Dedifferentiated amniotic fluid mesenchymal stem cell (primary cell): Measurements from ENCODE around the gene FBL.

ENCODE experiments used
- DNase-seq: peaks from one replicate; pipeline ENCODE4 v3.0.0-alpha.2; 2016; ENCODE audit errors: extremely low spot score

The FBL gene

GRCh38 chr19:39842693-39843435 lies 3.3 kb downstream of the FBL start:
- DNase-seq = no peak

- DNase-seq = no peak
These were observed 5.1 kb downstream of the FBL start for GRCh38 chr19:39841041-39841440.

GRCh38 chr19:39840492-39840891 lies 5.7 kb downstream of the FBL start:
- no peak for DNase-seq

GRCh38 chr19:39839678-39840327 lies 6.4 kb downstream of the FBL start:
- no peak for DNase-seq

- no peak for DNase-seq
These were observed 7.6 kb downstream of the FBL start for GRCh38 chr19:39838569-39838968.

- no peak for DNase-seq
These were observed 8.2 kb downstream of the FBL start for GRCh38 chr19:39837978-39838377.

- no peak for DNase-seq
These were observed 11.8 kb downstream of the FBL start for GRCh38 chr19:39834287-39834841.

- peak; percentile 95 for DNase-seq
These were observed 12.5 kb downstream of the FBL start, which contains the start of gene DYRK1B for GRCh38 chr19:39833464-39834286. DYRK1B (minus strand) TSS chr19:39834162; CDS start chr19:39831867, 2,295 bp downstream.

- no peak for DNase-seq
These were observed 13.1 kb downstream of the FBL start for GRCh38 chr19:39833160-39833463.

- no peak for DNase-seq
These were observed 13.7 kb downstream of the FBL start for GRCh38 chr19:39832341-39833083.

GRCh38 chr19:39831679-39832078 lies 14.5 kb downstream of the FBL start:
- DNase-seq = no peak

GRCh38 chr19:39830847-39831246 lies 15.3 kb downstream of the FBL start:
- no peak for DNase-seq

GRCh38 chr19:39830406-39830805 lies 15.8 kb downstream of the FBL start:
- DNase-seq = no peak

- DNase-seq = no peak
These were observed 16.4 kb downstream of the FBL start for GRCh38 chr19:39829702-39830275.

GRCh38 chr19:39828654-39829032 lies 17.5 kb downstream of the FBL start:
- no peak for DNase-seq

GRCh38 chr19:39828015-39828653 lies 18.0 kb downstream of the FBL start:
- DNase-seq = no peak

- no peak for DNase-seq
These were observed 19.0 kb downstream of the FBL start for GRCh38 chr19:39827216-39827615.

- no peak for DNase-seq
These were observed 19.8 kb downstream of the FBL start for GRCh38 chr19:39826311-39826945.

- DNase-seq = no peak
These were observed 20.6 kb downstream of the FBL start for GRCh38 chr19:39825531-39826076.

GRCh38 chr19:39825093-39825463 lies 21.1 kb downstream of the FBL start:
- DNase-seq = no peak
